KOPT-K1 (cell line): ENCODE measurements around the gene NUDCD3.
"Not testable (repeated sequence)": the region's sequence is repeated elsewhere in the genome, so short reads cannot be mapped to it uniquely, and the experiment has no call there.

Source experiments
- H3K27ac ChIP-seq: fragments of 200-600 bp; sonication (generic); 2 replicates; pipeline ENCODE4 v1.5.1; 2016; ENCODE audit warnings: antibody characterized with exemption, mild to moderate bottlenecking, low read depth, low read length; ENCODE audit not compliant: poor library complexity, severe bottlenecking
- H3K36me3 ChIP-seq: fragments of 200-600 bp; sonication (generic); 2 replicates; pipeline ENCODE4 v1.5.1; 2017; ENCODE audit warnings: antibody characterized with exemption, mild to moderate bottlenecking, low read length, moderate library complexity; ENCODE audit not compliant: insufficient read depth
- H3K9me3 ChIP-seq: fragments of 200-600 bp; sonication (generic); 2 replicates; pipeline ENCODE4 v1.5.1; 2017; ENCODE audit warnings: antibody characterized with exemption, low read length, mild to moderate bottlenecking; ENCODE audit not compliant: insufficient read depth, poor library complexity, severe bottlenecking

The NUDCD3 gene

GRCh38 chr7:44524811-44525388 is 34.4 kb upstream of the NUDCD3 start:
- H3K27ac ChIP-seq = no peak overlapping the region
- no peaks in the 10 kb centered on the region for H3K36me3 ChIP-seq
- peaks cover 23% of the 10 kb centered on the region for H3K9me3 ChIP-seq

- Histone ChIP-seq H3K36me3 (no peaks in the 10 kb centered on the region), H3K27ac (no peak overlapping the region), H3K9me3 (peaks cover 23% of the 10 kb centered on the region)
These were observed 31.9 kb upstream of the NUDCD3 start for GRCh38 chr7:44522315-44522714.

GRCh38 chr7:44521347-44522095 is 31.1 kb upstream of the NUDCD3 start:
- H3K9me3 ChIP-seq = peaks cover 23% of the 10 kb centered on the region
- no peak overlapping the region for H3K27ac ChIP-seq
- H3K36me3 ChIP-seq = no peaks in the 10 kb centered on the region

GRCh38 chr7:44520574-44520973 is 30.1 kb upstream of the NUDCD3 start:
- Histone ChIP-seq H3K36me3 (no peaks in the 10 kb centered on the region), H3K27ac (no peak overlapping the region), H3K9me3 (peaks cover 23% of the 10 kb centered on the region)

- Histone ChIP-seq H3K36me3 (no peaks in the 10 kb centered on the region), H3K9me3 (peaks cover 14% of the 10 kb centered on the region), H3K27ac (no peak overlapping the region)
These were observed 29.1 kb upstream of the NUDCD3 start for GRCh38 chr7:44519546-44519945.

GRCh38 chr7:44518761-44519160 is 28.3 kb upstream of the NUDCD3 start:
- Histone ChIP-seq H3K27ac (no peak overlapping the region), H3K9me3 (peaks cover 6% of the 10 kb centered on the region), H3K36me3 (no peaks in the 10 kb centered on the region)

- Histone ChIP-seq H3K9me3 (no peaks in the 10 kb centered on the region), H3K36me3 (no peaks in the 10 kb centered on the region), H3K27ac (no peak overlapping the region)
These were observed 26.7 kb upstream of the NUDCD3 start for GRCh38 chr7:44517175-44517574.

GRCh38 chr7:44515590-44516268 is 25.3 kb upstream of the NUDCD3 start:
- Histone ChIP-seq H3K27ac (no peak overlapping the region), H3K36me3 (no peaks in the 10 kb centered on the region), H3K9me3 (no peaks in the 10 kb centered on the region)

- peaks cover 18% of the 10 kb centered on the region for H3K9me3 ChIP-seq
- no peak overlapping the region for H3K27ac ChIP-seq
- H3K36me3 ChIP-seq = no peaks in the 10 kb centered on the region
These were observed 22.3 kb upstream of the NUDCD3 start for GRCh38 chr7:44512736-44513135.

- Histone ChIP-seq H3K27ac (no peak overlapping the region), H3K9me3 (peaks cover 25% of the 10 kb centered on the region), H3K36me3 (no peaks in the 10 kb centered on the region)
These were observed 21.5 kb upstream of the NUDCD3 start for GRCh38 chr7:44511863-44512468.

GRCh38 chr7:44511236-44511635 is 20.8 kb upstream of the NUDCD3 start:
- peaks cover 30% of the 10 kb centered on the region for H3K9me3 ChIP-seq

GRCh38 chr7:44508328-44509030 is 18.0 kb upstream of the NUDCD3 start:
- Histone ChIP-seq H3K9me3 (peaks cover 30% of the 10 kb centered on the region), H3K36me3 (no peaks in the 10 kb centered on the region), H3K27ac (no peak overlapping the region)

More at GRCh38 chr7:44511236-44511635, 20.8 kb upstream of the NUDCD3 start:
- no peaks in the 10 kb centered on the region for H3K36me3 ChIP-seq
- no peak overlapping the region for H3K27ac ChIP-seq

GRCh38 chr7:44506592-44507288 is 16.3 kb upstream of the NUDCD3 start:
- H3K36me3 ChIP-seq, H3K27ac ChIP-seq: not testable (repeated sequence)
- H3K9me3 ChIP-seq = peaks cover 30% of the 10 kb centered on the region

GRCh38 chr7:44505595-44505994 is 15.1 kb upstream of the NUDCD3 start:
- Histone ChIP-seq H3K36me3 (no peaks in the 10 kb centered on the region), H3K27ac (no peak overlapping the region), H3K9me3 (peaks cover 30% of the 10 kb centered on the region)
